H1 (cell line): Measurements from ENCODE around the gene GPC6. TPM values are rescaled to one million over a fixed set of nuclear protein-coding genes. Genes with fewer than 3 reads are reported as not detected.

Experiments
- CREB1 ChIP-seq: IDR thresholded peaks from 2 replicates; pipeline ENCODE4 v1.6.1; 2012; ENCODE audit warnings: inconsistent platforms
- CTBP2 ChIP-seq: IDR thresholded peaks from 2 replicates; pipeline ENCODE4 v1.7.0; 2011; ENCODE audit warnings: borderline replicate concordance, mild to moderate bottlenecking, moderate library complexity, mixed read lengths, low read length; ENCODE audit not compliant: insufficient read depth, insufficient read length
- HDAC2 ChIP-seq, 2 experiments: fragments of 300-600 bp in 1 of 2; sonication (generic) in 1 of 2; IDR thresholded peaks; 2 replicates each; pipeline ENCODE4 v1.6.1; 2011 to 2012; ENCODE audit warnings: low read depth in 2 of 2, low read length in 2 of 2, mild to moderate bottlenecking in 2 of 2, moderate library complexity in 2 of 2, borderline replicate concordance in 1 of 2, inconsistent platforms in 1 of 2
- MAX ChIP-seq: IDR thresholded peaks from 2 replicates; pipeline ENCODE4 v1.6.1; 2012; ENCODE audit warnings: inconsistent platforms
- NANOG ChIP-seq: IDR thresholded peaks from 2 replicates; pipeline ENCODE4 v1.6.1; 2011; ENCODE audit warnings: low read length, low read depth, mild to moderate bottlenecking, inconsistent platforms; ENCODE audit not compliant: insufficient read depth, poor library complexity, severe bottlenecking
- SIX5 ChIP-seq: IDR thresholded peaks from 2 replicates; pipeline ENCODE4 v1.6.1; 2011; ENCODE audit warnings: mild to moderate bottlenecking, low read depth, low read length
- SRF ChIP-seq: IDR thresholded peaks from 2 replicates; pipeline ENCODE4 v1.6.1; 2011; ENCODE audit warnings: mild to moderate bottlenecking, low read depth, low read length, moderate library complexity
- TEAD4 ChIP-seq: IDR thresholded peaks from 2 replicates; pipeline ENCODE4 v1.6.1; 2012; ENCODE audit warnings: low read depth, low read length, inconsistent platforms, mixed read lengths
- polyA plus RNA-seq, 7 experiments: library from polyadenylated mRNA; depleted of rRNA in 3 of 7; stranded (reverse) in 5 of 7; unstranded in 2 of 7; fragments of >200 nt in 5 of 7; fragments of 200-250 nt in 2 of 7; gene quantifications; 1 replicate in 5 of 7; 2 replicates in 1 of 7; 4 replicates in 1 of 7; pipeline versions ENCODE4 v1.2.1 to v1.2.3, GENCODE V29; 2011 to 2013; ENCODE audit warnings: missing spikeins in 2 of 7, mixed read lengths in 2 of 7
- total RNA-seq: library from RNA; stranded (reverse); fragmentation: NEBNext Ultra II Directional; extraction: Animal tissue kit (Norgen Biotek cat#: 25700); gene quantifications from 2 replicates; pipeline ENCODE4 v1.2.1, GENCODE V29; 2021

The GPC6 gene
- total and polyA plus RNA-seq, 2 of the 8 experiments (the other 6 are each of a cell fraction or from before 2014, with no cell fraction given): 5.4 to 12.0 TPM

DNA sequence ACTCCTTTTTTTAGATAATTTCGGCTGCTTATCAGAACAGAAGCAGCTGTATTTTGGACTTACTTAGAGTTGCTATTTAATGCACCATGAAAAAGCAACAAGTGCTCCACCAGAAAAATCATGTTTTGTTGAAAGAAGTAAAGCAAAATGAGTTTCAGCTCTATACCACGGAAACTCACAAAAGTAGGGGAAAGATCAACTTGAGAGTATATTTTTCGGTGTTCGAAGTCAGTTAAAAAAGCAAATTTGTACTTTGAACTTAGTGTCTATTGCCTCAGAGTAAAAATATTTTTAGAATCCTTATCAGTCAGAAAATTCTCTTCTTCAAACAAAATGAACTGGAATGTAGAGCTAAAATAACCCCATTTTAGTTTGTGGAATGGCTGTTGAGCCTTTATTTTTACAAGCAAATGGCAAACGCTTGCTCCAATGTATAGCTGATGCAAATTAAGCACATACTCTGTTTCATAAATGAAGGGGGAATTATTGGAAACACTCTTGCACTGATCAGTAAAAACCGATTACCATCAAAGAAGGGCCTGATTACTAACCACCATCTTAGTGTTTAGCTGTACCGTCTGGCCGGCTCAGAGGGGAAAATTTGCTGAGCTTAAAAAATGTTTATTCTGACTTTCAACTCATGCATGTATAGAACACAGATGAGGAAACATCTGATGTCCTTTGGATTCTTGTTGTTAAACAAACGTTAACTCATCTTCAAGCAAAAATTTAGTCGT, 540.7 kb downstream of the GPC6 start (continued):
- TF ChIP-seq TEAD4: no peak
- no peak for TF ChIP-seq HDAC2 (IDR thresholded peaks at IDR 0.05; ENCODE audit: borderline replicate concordance in 1 of 2, low read depth in 2 of 2, low read length in 2 of 2)
- TF ChIP-seq SIX5: no peak
- TF ChIP-seq CTBP2: no peak
- TF ChIP-seq CREB1: no peak
- no peak for TF ChIP-seq SRF
- TF ChIP-seq NANOG: no peak
- TF ChIP-seq MAX: no peak
